Hematopoietic multipotent progenitor cell treated with erythropoietin and hydrocortisone succinate and interleukin-3 and kit ligand, for 8 days (in vitro differentiated cells): ENCODE results near the gene SPIRE2.
A peak's percentile ranks its signal among the peaks of the same experiment; 100 is the strongest.
"Not testable (repeated sequence)": the region's sequence is repeated elsewhere in the genome, so short reads cannot be mapped to it uniquely, and the experiment has no call there.

Experiments
- DNase-seq: peaks from one replicate; pipeline ENCODE4 v3.0.0-alpha.2; 2015

Gene SPIRE2

GRCh38 chr16:89869911-89870310 lies 41.6 kb downstream of the SPIRE2 start:
- no peak for DNase-seq

GRCh38 chr16:89870440-89870839 lies 42.2 kb downstream of the SPIRE2 start:
- DNase-seq = no peak

- DNase-seq = no peak
Measured at GRCh38 chr16:89871895-89872294, 43.6 kb downstream of the SPIRE2 start.

GRCh38 chr16:89873109-89873971 lies 45.1 kb downstream of the SPIRE2 start, which contains the start of gene TCF25:
TCF25 (plus strand) TSS chr16:89873592; CDS start chr16:89873668, 76 bp downstream.
- peak; percentile 86 for DNase-seq

- peak; percentile 93 for DNase-seq
Measured at GRCh38 chr16:89873972-89874689, 45.9 kb downstream of the SPIRE2 start.

GRCh38 chr16:89879123-89879522 lies 50.8 kb downstream of the SPIRE2 start:
- not testable (repeated sequence) for DNase-seq

- no peak for DNase-seq
Measured at GRCh38 chr16:89880477-89881367, 52.4 kb downstream of the SPIRE2 start.

GRCh38 chr16:89881368-89881730 lies 53.1 kb downstream of the SPIRE2 start:
- DNase-seq = no peak

GRCh38 chr16:89883346-89884040 lies 55.2 kb downstream of the SPIRE2 start:
- no peak for DNase-seq

- no peak for DNase-seq
Measured at GRCh38 chr16:89884041-89884421, 55.8 kb downstream of the SPIRE2 start.

- no peak for DNase-seq
Measured at GRCh38 chr16:89887243-89887642, 59.0 kb downstream of the SPIRE2 start.

- DNase-seq = no peak
Measured at GRCh38 chr16:89890200-89890599, 61.9 kb downstream of the SPIRE2 start.

GRCh38 chr16:89890886-89891657 lies 62.8 kb downstream of the SPIRE2 start:
- DNase-seq = no peak

GRCh38 chr16:89892055-89892630 lies 63.9 kb downstream of the SPIRE2 start:
- DNase-seq = no peak

- DNase-seq = no peak
Measured at GRCh38 chr16:89892635-89893034, 64.4 kb downstream of the SPIRE2 start.

- no peak for DNase-seq
Measured at GRCh38 chr16:89893642-89894548, 65.6 kb downstream of the SPIRE2 start.

- DNase-seq = no peak
Measured at GRCh38 chr16:89895482-89896250, 67.4 kb downstream of the SPIRE2 start.

- DNase-seq = no peak
Measured at GRCh38 chr16:89897204-89897603, 68.9 kb downstream of the SPIRE2 start.
